H9 (cell line): ENCODE measurements around the gene SNTG2. TPM values are rescaled to one million over a fixed set of nuclear protein-coding genes. Genes with fewer than 3 reads are reported as not detected.

Experiments used
- DNase-seq: peaks from one replicate; pipeline ENCODE4 v3.0.0-alpha.2; 2017
- H2AFZ ChIP-seq: one replicate; pipeline ENCODE4 v1.6.1; 2013; ENCODE audit warnings: mild to moderate bottlenecking, low read length, control low read depth, moderate library complexity
- H2AK5ac ChIP-seq: 2 replicates; pipeline ENCODE4 v1.6.1; 2013; ENCODE audit warnings: low read length, control low read depth, mixed read lengths; ENCODE audit not compliant: insufficient read length
- H2BK120ac ChIP-seq: one replicate; pipeline ENCODE4 v1.6.1; 2013; ENCODE audit warnings: low read depth, mild to moderate bottlenecking, low read length, control low read depth, inconsistent platforms; ENCODE audit not compliant: poor library complexity, severe bottlenecking
- H2BK12ac ChIP-seq: 2 replicates; pipeline ENCODE4 v1.6.1; 2013; ENCODE audit warnings: low read length, control low read depth, mixed read lengths, low read depth; ENCODE audit not compliant: insufficient read length
- H2BK15ac ChIP-seq: 2 replicates; pipeline ENCODE4 v1.6.1; 2013; ENCODE audit warnings: low read depth, low read length, control low read depth
- H2BK20ac ChIP-seq: one replicate; pipeline ENCODE4 v1.6.1; 2013; ENCODE audit warnings: low read depth, mild to moderate bottlenecking, low read length, control low read depth, inconsistent platforms; ENCODE audit not compliant: poor library complexity, severe bottlenecking
- H2BK5ac ChIP-seq: 2 replicates; pipeline ENCODE4 v1.6.1; 2013; ENCODE audit warnings: low read length, control low read depth, mixed read lengths; ENCODE audit not compliant: insufficient read length
- H3K14ac ChIP-seq: 2 replicates; pipeline ENCODE4 v1.6.1; 2013; ENCODE audit warnings: low read length, control low read depth; ENCODE audit not compliant: insufficient read depth
- H3K18ac ChIP-seq: 2 replicates; pipeline ENCODE4 v1.6.1; 2013; ENCODE audit warnings: low read depth, mild to moderate bottlenecking, mixed read lengths, low read length, control low read depth; ENCODE audit not compliant: insufficient read length
- H3K23ac ChIP-seq: 2 replicates; pipeline ENCODE4 v1.6.1; 2013; ENCODE audit warnings: low read length, control low read depth, mixed read lengths, low read depth; ENCODE audit not compliant: insufficient read length
- H3K23me2 ChIP-seq: 2 replicates; pipeline ENCODE4 v1.6.1; 2013; ENCODE audit warnings: low read depth, mild to moderate bottlenecking, mixed read lengths, low read length, control low read depth; ENCODE audit not compliant: insufficient read length, poor library complexity, severe bottlenecking
- H3K27ac ChIP-seq: 2 replicates; pipeline ENCODE4 v1.5.1; 2013; ENCODE audit warnings: low read length, control low read depth, mixed read lengths, low read depth; ENCODE audit not compliant: insufficient read length
- H3K27me3 ChIP-seq: 2 replicates; pipeline ENCODE4 v1.6.1; 2013; ENCODE audit warnings: low read length, control low read depth, inconsistent platforms; ENCODE audit not compliant: insufficient read depth
- H3K4ac ChIP-seq: 2 replicates; pipeline ENCODE4 v1.6.1; 2013; ENCODE audit warnings: low read depth, mild to moderate bottlenecking, control low read depth, inconsistent platforms, low read length, moderate library complexity
- H3K4me1 ChIP-seq: 2 replicates; pipeline ENCODE4 v1.6.1; 2013; ENCODE audit warnings: low read length, control low read depth, inconsistent platforms; ENCODE audit not compliant: insufficient read depth
- H3K4me2 ChIP-seq: 2 replicates; pipeline ENCODE4 v1.6.1; 2013; ENCODE audit warnings: low read length, control low read depth, mixed read lengths; ENCODE audit not compliant: insufficient read length, insufficient read depth
- H3K56ac ChIP-seq: 2 replicates; pipeline ENCODE4 v1.6.1; 2013; ENCODE audit warnings: low read depth, mild to moderate bottlenecking, mixed read lengths, low read length, control low read depth; ENCODE audit not compliant: insufficient read length
- H3K79me1 ChIP-seq: 2 replicates; pipeline ENCODE4 v1.6.1; 2013; ENCODE audit warnings: low read depth, mild to moderate bottlenecking, moderate library complexity, low read length, control low read depth, inconsistent platforms; ENCODE audit not compliant: insufficient read depth, poor library complexity, severe bottlenecking
- H3K79me2 ChIP-seq: 2 replicates; pipeline ENCODE4 v1.6.1; 2013; ENCODE audit warnings: low read length, control low read depth, inconsistent platforms; ENCODE audit not compliant: insufficient read depth
- H3K9ac ChIP-seq: 2 replicates; pipeline ENCODE4 v1.6.1; 2013; ENCODE audit warnings: low read length, control low read depth, mixed read lengths; ENCODE audit not compliant: insufficient read length; ENCODE audit errors: extremely low read depth
- H3K9me3 ChIP-seq: one replicate; pipeline ENCODE4 v1.6.1; 2013; ENCODE audit warnings: low read depth, low read length, inconsistent platforms; ENCODE audit not compliant: control insufficient read depth
- H3T11ph ChIP-seq: one replicate; pipeline ENCODE4 v1.6.1; 2013; ENCODE audit warnings: mild to moderate bottlenecking, low read length, control low read depth, inconsistent platforms
- H4K20me1 ChIP-seq: one replicate; pipeline ENCODE4 v1.6.1; 2013; ENCODE audit not compliant: control insufficient read depth, insufficient read length, insufficient read depth
- H4K5ac ChIP-seq: 2 replicates; pipeline ENCODE4 v1.6.1; 2013; ENCODE audit warnings: low read depth, mild to moderate bottlenecking, mixed read lengths, low read length, control low read depth; ENCODE audit not compliant: insufficient read length
- H4K8ac ChIP-seq: replicated peaks from 2 replicates; pipeline ENCODE4 v1.6.1; 2013; ENCODE audit warnings: low read length, control low read depth, mixed read lengths, low read depth; ENCODE audit not compliant: insufficient read length
- H4K91ac ChIP-seq: 2 replicates; pipeline ENCODE4 v1.6.1; 2013; ENCODE audit warnings: low read depth, mild to moderate bottlenecking, moderate library complexity, mixed read lengths, low read length, control low read depth; ENCODE audit not compliant: insufficient read length
- H3K27ac Mint-ChIP-seq, 3 experiments: 2 replicates in 2 of 3; 3 replicates in 1 of 3; pipeline ENCODE4 v1.8.0; 2020 to 2021; ENCODE audit warnings: mixed read lengths in 3 of 3, mild to moderate bottlenecking in 1 of 3, moderate library complexity in 1 of 3
- H3K27me3 Mint-ChIP-seq: 2 replicates; pipeline ENCODE4 v1.8.0; 2021; ENCODE audit warnings: low read depth, mild to moderate bottlenecking, moderate library complexity, mixed read lengths
- H3K36me3 Mint-ChIP-seq, 3 experiments: 2 replicates in 2 of 3; 3 replicates in 1 of 3; pipeline ENCODE4 v1.8.0; 2020 to 2021; ENCODE audit warnings: low read depth in 3 of 3, mixed read lengths in 3 of 3; ENCODE audit not compliant: insufficient read depth in 1 of 3
- H3K4me1 Mint-ChIP-seq, 2 experiments: 2 replicates each; pipeline ENCODE4 v1.8.0; 2020; ENCODE audit warnings: mixed read lengths in 2 of 2
- H3K4me3 Mint-ChIP-seq, 2 experiments: 2 replicates in 1 of 2; 3 replicates in 1 of 2; pipeline ENCODE4 v1.8.0; 2020 to 2021; ENCODE audit warnings: mild to moderate bottlenecking in 2 of 2, mixed read lengths in 2 of 2, moderate library complexity in 1 of 2
- H3K9me3 Mint-ChIP-seq, 2 experiments: 2 replicates in 1 of 2; 3 replicates in 1 of 2; pipeline ENCODE4 v1.8.0; 2020; ENCODE audit warnings: mild to moderate bottlenecking in 2 of 2, mixed read lengths in 2 of 2, moderate library complexity in 1 of 2
- CTCF ChIP-seq: fragments of 200-600 bp; sonication (generic); conservative IDR thresholded peaks from 3 replicates; pipeline ENCODE4 v1.8.0; 2021; ENCODE audit warnings: antibody characterized with exemption, mild to moderate bottlenecking
- WGBS: extraction: QIAGEN DNeasy Blood & Tissue Kit; methylation state at CpG from one replicate; pipeline ENCODE4 v1.1.7; 2013; ENCODE audit warnings: missing lambda C conversion rate, low lambda C conversion rate, mixed read lengths; ENCODE audit not compliant: insufficient read length; ENCODE audit errors: extremely low coverage; 5-methylcytosine and 5-hydroxymethylcytosine counted together
- total RNA-seq: library from RNA; stranded (reverse); gene quantifications from 2 replicates; pipeline ENCODE4 v1.2.1, GENCODE V29; 2021

The SNTG2 gene
- total RNA-seq, 1 experiment from 2014 or later: 13.2 TPM

- Histone ChIP-seq H2AK5ac (no peak overlapping the region), H3K23ac (no peak overlapping the region), H3K27ac (no peak overlapping the region), H3T11ph (no peak overlapping the region), H2AFZ (no peak overlapping the region), H3K27me3 (no peaks in the 10 kb centered on the region), H3K18ac (no peak overlapping the region), H3K9me3 (no peaks in the 10 kb centered on the region), H3K4ac (no peak overlapping the region), H4K20me1 (peaks cover 2% of the 10 kb centered on the region), H2BK5ac (no peak overlapping the region), H3K79me2 (no peaks in the 10 kb centered on the region; the same call in 1 of the 2 replicates), H3K9ac (no peak overlapping the region), H4K5ac (no peak overlapping the region), H3K56ac (no peak overlapping the region), H3K4me2 (no peak overlapping the region), H3K79me1 (peaks cover 2% of the 10 kb centered on the region), H4K91ac (no peak overlapping the region), H4K8ac (no peak overlapping the region), H3K14ac (no peak overlapping the region), H3K23me2 (no peaks in the 10 kb centered on the region), H2BK12ac (no peak overlapping the region), H2BK15ac (no peak overlapping the region), H2BK120ac (no peak overlapping the region), H3K4me1 (no peaks in the 10 kb centered on the region), H2BK20ac (no peak overlapping the region)
- Mint-ChIP-seq H3K27ac (peak overlapping the region in 1 of 3 experiments; percentile 36; a peak in 2 of 7 replicates), H3K4me3 (no peak overlapping the region), H3K4me1 (peaks cover 14 to 19% of the 10 kb centered on the region in 2 experiments), H3K27me3 (peaks cover 1% of the 10 kb centered on the region; the same call in 1 of the 2 replicates), H3K36me3 (peaks cover 0 to 1% (median 1%) of the 10 kb centered on the region in 3 experiments; a peak in 5 of 7 replicates), H3K9me3 (no peaks in the 10 kb centered on the region)
- WGBS: no CpG with 5 or more reads among the region's 10 CpGs
- no peak for TF ChIP-seq CTCF
- DNase-seq: no peak
Observed at GRCh38 chr2:1078326-1078725, 127.7 kb downstream of the SNTG2 start.
